ENCODE data around the gene APOB. TPM values are rescaled to one million over a fixed set of nuclear protein-coding genes. Genes with fewer than 3 reads are reported as not detected.

Gene APOB
- total and polyA plus RNA-seq, 2 of the 13 experiments (the other 11 are each of a cell fraction or from before 2014, with no cell fraction given), result 1,569 to 2,515 TPM

- TF ChIP-seq ZNF343 (CRISPR knock-in tag; IDR thresholded peaks at IDR 0.05) (no peak), HDAC2 (CRISPR knock-in tag; IDR thresholded peaks at IDR 0.05) (no peak), RBM22 (optimal IDR thresholded peaks at IDR 0.05; ENCODE audit: low read length) (peak; percentile 98), AFF4 (CRISPR knock-in tag; IDR thresholded peaks at IDR 0.05) (peak; percentile 88), TEF (CRISPR knock-in tag; IDR thresholded peaks at IDR 0.05) (peak; percentile 54; the same call in 1 of the 2 replicates), SP1 (IDR thresholded peaks at IDR 0.05) (no peak), SP1 (CRISPR knock-in tag; IDR thresholded peaks at IDR 0.05) (no peak), ZNF142 (CRISPR knock-in tag; IDR thresholded peaks at IDR 0.05) (peak; percentile 77; the same call in 1 of the 2 replicates), TCF7 (IDR thresholded peaks at IDR 0.05; ENCODE audit: low read depth) (no peak), MIXL1 (CRISPR knock-in tag; IDR thresholded peaks at IDR 0.05) (0 out of 2 replicates have a peak, but pooled peaks have one; percentile 38), ZBTB25 (CRISPR knock-in tag; IDR thresholded peaks at IDR 0.05) (peak; percentile 32; the same call in 1 of the 2 replicates), ZNF724P (CRISPR knock-in tag; IDR thresholded peaks at IDR 0.05; ENCODE audit: borderline replicate concordance) (no peak), ZC3H13 (CRISPR knock-in tag; IDR thresholded peaks at IDR 0.05) (peak; percentile 99), SIN3B (IDR thresholded peaks at IDR 0.05; ENCODE audit: low read length) (no peak), ZNF674 (CRISPR knock-in tag; IDR thresholded peaks at IDR 0.05; ENCODE audit: low read depth) (no peak), RAD21 (CRISPR knock-in tag; IDR thresholded peaks at IDR 0.05) (no peak), HOXA3 (CRISPR knock-in tag; IDR thresholded peaks at IDR 0.05) (no peak), NAIF1 (CRISPR knock-in tag; IDR thresholded peaks at IDR 0.05; ENCODE audit: borderline replicate concordance) (peak; percentile 4; the same call in 1 of the 2 replicates)
Observed at GRCh38 chr2:21008790-21009661, 34.8 kb downstream of the APOB start (continued).

All from HepG2 (cell line).